ENCODE results near the gene MACROD2.

DNA sequence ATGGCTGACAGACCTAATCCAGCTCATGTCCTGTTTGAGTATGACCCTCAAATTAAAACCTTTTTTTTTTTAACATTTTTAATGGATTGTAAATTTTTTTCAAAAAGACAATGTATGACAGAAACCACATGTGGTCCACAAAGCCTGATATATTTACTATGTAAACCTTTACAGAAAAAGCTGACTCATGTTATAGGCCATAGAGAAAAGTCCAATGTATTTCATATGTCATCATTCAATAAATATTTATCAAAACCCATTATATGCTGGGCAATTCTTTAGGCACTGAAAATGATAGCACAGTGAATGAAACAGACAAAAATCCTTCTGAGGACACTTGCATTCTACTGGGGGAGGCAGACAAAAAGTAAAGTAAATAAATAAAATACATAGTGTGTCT, 1168.3 kb downstream of the MACROD2 start:
- TF ChIP-seq, protein P1, sequence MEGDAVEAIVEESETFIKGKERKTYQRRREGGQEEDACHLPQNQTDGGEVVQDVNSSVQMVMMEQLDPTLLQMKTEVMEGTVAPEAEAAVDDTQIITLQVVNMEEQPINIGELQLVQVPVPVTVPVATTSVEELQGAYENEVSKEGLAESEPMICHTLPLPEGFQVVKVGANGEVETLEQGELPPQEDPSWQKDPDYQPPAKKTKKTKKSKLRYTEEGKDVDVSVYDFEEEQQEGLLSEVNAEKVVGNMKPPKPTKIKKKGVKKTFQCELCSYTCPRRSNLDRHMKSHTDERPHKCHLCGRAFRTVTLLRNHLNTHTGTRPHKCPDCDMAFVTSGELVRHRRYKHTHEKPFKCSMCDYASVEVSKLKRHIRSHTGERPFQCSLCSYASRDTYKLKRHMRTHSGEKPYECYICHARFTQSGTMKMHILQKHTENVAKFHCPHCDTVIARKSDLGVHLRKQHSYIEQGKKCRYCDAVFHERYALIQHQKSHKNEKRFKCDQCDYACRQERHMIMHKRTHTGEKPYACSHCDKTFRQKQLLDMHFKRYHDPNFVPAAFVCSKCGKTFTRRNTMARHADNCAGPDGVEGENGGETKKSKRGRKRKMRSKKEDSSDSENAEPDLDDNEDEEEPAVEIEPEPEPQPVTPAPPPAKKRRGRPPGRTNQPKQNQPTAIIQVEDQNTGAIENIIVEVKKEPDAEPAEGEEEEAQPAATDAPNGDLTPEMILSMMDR (conservative IDR thresholded peaks at IDR 0.05) = no peak
- no peak for TF ChIP-seq ZFX (IDR thresholded peaks at IDR 0.05)
